ENCODE data around the gene RALB. TPM values are rescaled to one million over a fixed set of nuclear protein-coding genes. Genes with fewer than 3 reads are reported as not detected.

RALB gene
- total RNA-seq, 1 donor from 2014 or later, result 65.9 TPM

GRCh38 chr2:120247851-120248250, 4.8 kb upstream of the RALB start:
- DNase-seq, result no peak
- H3K27ac ChIP-seq, result no peak overlapping the region
- no peaks in the 10 kb centered on the region for H3K36me3 ChIP-seq
- no peak overlapping the region for H3K4me3 ChIP-seq
- H3K27me3 ChIP-seq, result no peaks in the 10 kb centered on the region
- intact Hi-C loops (cut with DNase I), result no loop called here
- H3K4me1 ChIP-seq, result peaks cover 20% of the 10 kb centered on the region
- H3K9me3 ChIP-seq, result no peaks in the 10 kb centered on the region
- no peak for ATAC-seq
- TF ChIP-seq, protein P1, sequence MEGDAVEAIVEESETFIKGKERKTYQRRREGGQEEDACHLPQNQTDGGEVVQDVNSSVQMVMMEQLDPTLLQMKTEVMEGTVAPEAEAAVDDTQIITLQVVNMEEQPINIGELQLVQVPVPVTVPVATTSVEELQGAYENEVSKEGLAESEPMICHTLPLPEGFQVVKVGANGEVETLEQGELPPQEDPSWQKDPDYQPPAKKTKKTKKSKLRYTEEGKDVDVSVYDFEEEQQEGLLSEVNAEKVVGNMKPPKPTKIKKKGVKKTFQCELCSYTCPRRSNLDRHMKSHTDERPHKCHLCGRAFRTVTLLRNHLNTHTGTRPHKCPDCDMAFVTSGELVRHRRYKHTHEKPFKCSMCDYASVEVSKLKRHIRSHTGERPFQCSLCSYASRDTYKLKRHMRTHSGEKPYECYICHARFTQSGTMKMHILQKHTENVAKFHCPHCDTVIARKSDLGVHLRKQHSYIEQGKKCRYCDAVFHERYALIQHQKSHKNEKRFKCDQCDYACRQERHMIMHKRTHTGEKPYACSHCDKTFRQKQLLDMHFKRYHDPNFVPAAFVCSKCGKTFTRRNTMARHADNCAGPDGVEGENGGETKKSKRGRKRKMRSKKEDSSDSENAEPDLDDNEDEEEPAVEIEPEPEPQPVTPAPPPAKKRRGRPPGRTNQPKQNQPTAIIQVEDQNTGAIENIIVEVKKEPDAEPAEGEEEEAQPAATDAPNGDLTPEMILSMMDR (IDR thresholded peaks at IDR 0.05), result no peak

GRCh38 chr2:120250640-120251039, 2.0 kb upstream of the RALB start:
- no peaks in the 10 kb centered on the region for H3K36me3 ChIP-seq
- no peak overlapping the region for H3K27ac ChIP-seq
- ATAC-seq (no peak), DNase-seq (no peak)
- H3K4me3 ChIP-seq, result no peak overlapping the region
- H3K27me3 ChIP-seq, result no peaks in the 10 kb centered on the region
- TF ChIP-seq, protein P1 (IDR thresholded peaks at IDR 0.05), result no peak
- no peaks in the 10 kb centered on the region for H3K9me3 ChIP-seq
- intact Hi-C loops (cut with DNase I), result no loop called here
- H3K4me1 ChIP-seq, result peaks cover 29% of the 10 kb centered on the region

GRCh38 chr2:120251078-120251477, 1.6 kb upstream of the RALB start:
- DNase-seq, result no peak
- Histone ChIP-seq H3K27me3 (no peaks in the 10 kb centered on the region), H3K4me3 (no peak overlapping the region), H3K27ac (no peak overlapping the region), H3K36me3 (no peaks in the 10 kb centered on the region), H3K4me1 (peaks cover 29% of the 10 kb centered on the region), H3K9me3 (no peaks in the 10 kb centered on the region)
- ATAC-seq, result no peak
- intact Hi-C loops (cut with DNase I), result no loop called here
- TF ChIP-seq, protein P1 (IDR thresholded peaks at IDR 0.05), result no peak

- Histone ChIP-seq H3K27me3 (no peaks in the 10 kb centered on the region), H3K36me3 (no peaks in the 10 kb centered on the region), H3K27ac (peak overlapping the region; percentile 91), H3K9me3 (no peaks in the 10 kb centered on the region), H3K4me1 (peaks cover 32% of the 10 kb centered on the region), H3K4me3 (peak overlapping the region; percentile 79)
- ATAC-seq (no peak), DNase-seq (no peak)
- TF ChIP-seq, protein P1 (IDR thresholded peaks at IDR 0.05), result no peak
- intact Hi-C loops (cut with DNase I), result no loop called here
Observed at GRCh38 chr2:120251880-120252224, 800 bp upstream of the RALB start.

DNA sequence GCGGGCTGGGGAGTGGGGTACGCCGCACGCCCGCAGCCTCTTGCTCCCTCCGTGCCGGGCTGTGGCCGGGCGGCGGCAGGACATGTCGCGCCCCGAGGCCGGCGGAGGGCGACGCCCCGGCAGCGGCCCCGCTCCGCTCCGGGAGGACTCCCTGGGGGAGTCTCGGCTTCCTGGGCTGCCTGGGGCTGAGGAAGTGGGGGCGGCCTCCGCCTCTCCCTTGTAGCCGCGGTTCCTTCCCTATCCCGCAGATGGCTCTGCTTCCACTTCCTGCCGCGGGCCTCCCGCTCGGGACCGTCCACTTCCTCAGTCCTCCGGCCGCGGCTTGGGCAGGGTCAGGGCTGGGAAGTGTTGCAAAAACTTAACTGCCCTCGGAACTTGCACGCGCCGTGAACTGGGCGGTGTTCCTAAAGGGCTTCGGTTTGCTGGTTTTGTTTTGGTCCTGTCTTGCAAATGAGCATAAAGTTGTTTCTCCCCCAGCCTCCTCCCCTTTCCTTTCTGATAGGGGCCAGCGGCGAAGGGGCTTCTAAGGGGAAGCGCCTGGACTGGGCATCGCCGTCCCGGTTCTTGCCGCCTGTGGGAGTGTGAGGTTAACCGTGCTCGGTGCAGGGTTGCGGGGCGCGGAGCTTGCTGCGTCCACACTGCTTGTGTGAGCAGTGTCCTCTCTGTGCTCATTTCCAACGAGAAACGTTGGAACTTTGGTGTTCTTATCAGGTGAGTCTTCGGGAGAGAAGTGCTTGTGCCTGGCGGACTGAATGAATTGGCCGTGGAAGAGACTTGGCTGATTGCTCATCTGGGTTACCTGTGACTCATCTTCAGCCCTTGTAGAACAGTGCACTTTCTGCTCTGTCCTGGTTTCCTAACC, 600 bp downstream of the RALB start:
- intact Hi-C loops (cut with DNase I), result no loop called here
- H3K27me3 ChIP-seq, result no peaks in the 10 kb centered on the region
- DNase-seq (peak; percentile 94), ATAC-seq (peak; percentile 84)
- peak overlapping the region; percentile 79 for H3K4me3 ChIP-seq
- TF ChIP-seq, protein P1 (IDR thresholded peaks at IDR 0.05), result peak; percentile 51
- no peaks in the 10 kb centered on the region for H3K9me3 ChIP-seq
- H3K4me1 ChIP-seq, result peaks cover 46% of the 10 kb centered on the region
- peak overlapping the region; percentile 91 for H3K27ac ChIP-seq
- H3K36me3 ChIP-seq, result no peaks in the 10 kb centered on the region

Measured in upper lobe of right lung (tissue), 1 donor.